IPS-15b (cell line): ENCODE results near the gene DLEU7.

Source experiments
- H3K27me3 ChIP-seq: one replicate; pipeline ENCODE4 v1.6.1; 2013; ENCODE audit warnings: low read length; ENCODE audit not compliant: control insufficient read depth, insufficient read depth
- H3K36me3 ChIP-seq: one replicate; pipeline ENCODE4 v1.6.1; 2013; ENCODE audit warnings: low read length; ENCODE audit not compliant: control insufficient read depth, insufficient read depth
- H3K4me1 ChIP-seq: one replicate; pipeline ENCODE4 v1.6.1; 2013; ENCODE audit warnings: mild to moderate bottlenecking, low read length; ENCODE audit not compliant: control insufficient read depth, insufficient read depth
- H3K4me3 ChIP-seq: one replicate; pipeline ENCODE4 v1.5.1; 2013; ENCODE audit warnings: low read depth, low read length
- H3K9ac ChIP-seq: one replicate; pipeline ENCODE4 v1.6.1; 2013; ENCODE audit warnings: low read depth, mild to moderate bottlenecking, low read length
- H3K9me3 ChIP-seq: one replicate; pipeline ENCODE4 v1.6.1; 2013; ENCODE audit warnings: mild to moderate bottlenecking, low read length; ENCODE audit not compliant: control insufficient read depth, insufficient read depth

The DLEU7 gene

DNA sequence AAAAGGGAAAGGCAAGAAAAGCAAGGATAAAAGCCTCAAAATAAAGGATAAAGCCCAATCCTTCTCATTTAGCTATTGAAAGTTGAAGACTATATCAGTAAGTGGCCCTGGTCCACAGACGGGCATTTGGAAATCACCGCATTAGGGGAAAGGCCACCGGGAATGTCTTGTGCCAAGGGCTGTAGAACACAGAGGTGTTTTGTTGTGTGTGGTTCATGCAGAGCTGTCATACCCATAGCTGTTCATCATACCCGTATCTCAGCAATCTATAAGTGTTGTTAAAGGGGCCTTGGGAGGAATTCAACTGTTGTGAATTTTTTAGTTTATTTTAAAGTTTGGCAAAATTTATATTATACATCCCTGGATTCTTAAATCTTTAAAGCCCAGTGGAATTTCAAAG is 33.0 kb downstream of the DLEU7 start:
- H3K4me1 ChIP-seq: no peaks in the 10 kb centered on the region

DNA sequence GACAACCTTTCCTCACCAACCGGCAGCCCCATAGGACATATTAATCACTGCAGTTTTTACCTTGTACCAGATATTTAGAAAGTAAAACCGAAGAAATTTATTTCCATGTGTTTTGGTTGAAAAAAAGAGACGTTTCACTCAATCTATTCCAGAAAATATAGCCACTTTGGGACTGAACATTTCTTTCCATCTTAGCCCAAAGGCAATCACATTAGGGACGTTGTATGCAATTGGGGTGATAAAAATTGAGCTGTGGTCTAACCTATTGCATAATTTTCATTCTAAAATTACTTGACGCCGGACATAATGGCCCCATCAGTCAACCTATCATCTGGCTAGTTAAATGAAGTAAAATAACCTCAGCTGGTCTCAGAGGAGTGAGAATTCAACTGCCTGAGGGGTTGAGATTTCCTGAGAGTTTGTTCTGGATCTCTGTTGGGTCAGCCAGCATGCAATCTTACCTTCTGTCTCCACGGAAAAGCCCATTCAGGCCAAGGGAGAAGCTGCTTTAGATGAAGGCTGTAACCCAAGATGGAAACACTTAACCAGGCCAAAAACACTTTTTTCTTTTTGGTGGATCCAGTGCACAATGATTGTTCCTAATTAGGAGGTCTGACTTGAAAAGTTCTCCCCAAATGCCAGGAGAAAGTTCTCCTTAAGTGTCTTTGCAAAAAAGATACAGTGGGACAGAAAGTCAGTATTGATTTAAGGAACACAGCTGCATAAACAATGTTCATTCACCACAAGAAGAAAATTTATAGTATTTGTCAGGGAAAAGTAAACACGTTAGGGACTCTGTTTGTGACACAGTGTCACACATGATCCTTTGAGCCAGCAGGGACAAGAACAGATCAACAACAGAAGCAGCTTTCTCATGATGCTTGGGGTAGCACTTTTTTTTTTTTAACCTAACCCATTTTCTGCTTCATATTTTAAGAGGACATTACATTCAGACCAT is 34.1 kb downstream of the DLEU7 start:
- H3K4me1 ChIP-seq: no peaks in the 10 kb centered on the region
- no peak overlapping the region for H3K9ac ChIP-seq
- no peak overlapping the region for H3K4me3 ChIP-seq
- H3K9me3 ChIP-seq: no peaks in the 10 kb centered on the region
- H3K27me3 ChIP-seq: no peaks in the 10 kb centered on the region
- no peaks in the 10 kb centered on the region for H3K36me3 ChIP-seq

More for the DNA sequence above, 33.0 kb downstream of the DLEU7 start:
- H3K4me3 ChIP-seq: no peak overlapping the region
- H3K36me3 ChIP-seq: no peaks in the 10 kb centered on the region
- H3K27me3 ChIP-seq: no peaks in the 10 kb centered on the region
- H3K9ac ChIP-seq: no peak overlapping the region
- H3K9me3 ChIP-seq: no peaks in the 10 kb centered on the region

DNA sequence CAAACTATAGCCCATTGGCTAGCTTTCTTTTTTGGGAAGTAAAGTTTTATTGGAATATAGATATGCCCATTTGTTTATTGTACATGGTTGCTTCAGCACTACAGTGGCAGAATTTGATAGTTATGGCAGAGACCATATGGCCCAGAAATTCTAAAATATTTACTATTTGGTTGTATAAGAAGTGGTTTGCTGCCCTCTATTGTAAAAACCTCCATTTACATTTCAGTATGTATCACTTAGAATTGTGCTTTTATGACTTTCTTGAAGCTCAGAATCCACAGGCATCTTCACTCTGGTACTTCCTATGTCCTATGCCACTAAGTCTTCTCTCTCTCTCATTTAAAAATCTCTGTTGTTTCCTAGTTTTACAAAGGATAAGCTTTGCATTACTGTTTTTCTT is 37.7 kb downstream of the DLEU7 start:
- Histone ChIP-seq H3K36me3 (no peaks in the 10 kb centered on the region), H3K9ac (no peak overlapping the region), H3K27me3 (no peaks in the 10 kb centered on the region), H3K4me3 (no peak overlapping the region), H3K4me1 (peaks cover 4% of the 10 kb centered on the region), H3K9me3 (no peaks in the 10 kb centered on the region)

DNA sequence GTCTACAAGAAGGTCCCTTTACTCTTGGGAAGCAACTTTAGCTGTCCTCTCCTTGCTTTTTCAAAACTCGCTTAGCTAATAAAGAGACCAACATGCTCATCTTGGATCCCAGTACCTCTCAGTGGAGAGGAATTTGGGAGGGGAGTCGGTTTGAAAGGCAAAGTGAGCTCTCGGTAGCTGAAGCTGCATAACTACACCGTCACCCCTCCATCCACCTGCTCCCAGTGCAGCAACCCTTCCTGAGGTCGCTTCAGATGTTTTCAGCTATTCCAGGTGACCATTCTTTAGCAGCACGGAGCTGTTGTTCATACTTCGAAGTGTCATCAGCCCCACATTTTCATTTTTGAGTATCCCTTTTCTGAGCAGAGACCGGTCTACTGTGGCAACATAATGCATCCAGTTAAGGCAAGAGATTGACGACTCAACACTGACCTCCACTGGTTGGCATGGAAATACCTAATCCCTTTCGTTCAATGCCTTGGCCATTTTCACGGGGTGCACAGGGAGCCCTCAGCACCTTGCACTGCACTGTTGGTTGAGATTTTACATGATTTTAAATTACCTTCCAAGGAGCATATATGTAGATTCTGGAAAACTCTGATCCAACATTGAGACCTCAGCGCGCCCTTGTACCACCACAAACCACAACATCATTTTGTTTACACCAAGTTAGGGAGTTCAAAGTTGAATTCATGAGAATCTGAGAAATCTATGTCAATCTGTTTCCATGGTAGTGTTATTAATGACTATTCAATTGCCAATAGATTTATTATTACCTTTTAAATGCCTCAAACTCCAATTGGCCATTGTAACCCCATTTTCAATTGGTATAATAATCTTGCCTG is 42.2 kb downstream of the DLEU7 start:
- no peaks in the 10 kb centered on the region for H3K9me3 ChIP-seq
- no peaks in the 10 kb centered on the region for H3K36me3 ChIP-seq
- H3K4me3 ChIP-seq: peak overlapping the region; percentile 48
- peaks cover 10% of the 10 kb centered on the region for H3K4me1 ChIP-seq
- no peaks in the 10 kb centered on the region for H3K27me3 ChIP-seq
- H3K9ac ChIP-seq: no peak overlapping the region

DNA sequence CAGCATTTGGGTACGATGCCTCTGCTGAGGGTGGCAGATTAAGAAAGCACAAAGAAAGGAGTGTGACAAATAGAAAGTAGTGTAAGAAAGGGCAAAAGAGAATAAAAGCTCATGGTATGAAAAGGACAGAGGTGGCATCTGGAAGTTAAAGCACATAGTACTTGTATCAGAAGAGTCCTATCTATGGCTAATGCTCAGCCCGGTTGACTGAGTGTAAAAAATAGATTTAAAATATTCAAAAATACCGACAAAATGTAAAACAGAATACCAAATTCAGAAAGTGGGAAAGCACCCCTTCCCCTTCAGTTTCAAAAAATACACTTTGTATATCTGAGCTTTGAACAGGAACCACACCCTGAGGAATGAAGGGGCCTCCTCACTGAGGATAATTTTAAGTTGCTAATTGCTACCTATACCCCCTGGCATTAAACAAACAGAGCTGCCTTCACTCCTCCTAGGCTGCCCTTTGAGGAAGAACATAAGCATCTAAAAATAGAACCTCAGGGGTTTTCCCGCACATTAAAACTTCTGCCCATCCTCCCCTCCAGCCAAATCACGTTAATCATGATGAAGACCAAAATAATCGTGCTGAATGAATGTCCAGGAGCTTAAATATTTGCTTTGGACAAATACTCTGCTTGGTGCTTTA is 43.3 kb downstream of the DLEU7 start:
- no peaks in the 10 kb centered on the region for H3K9me3 ChIP-seq
- H3K36me3 ChIP-seq: no peaks in the 10 kb centered on the region
- peaks cover 10% of the 10 kb centered on the region for H3K4me1 ChIP-seq
- H3K9ac ChIP-seq: no peak overlapping the region
- H3K4me3 ChIP-seq: no peak overlapping the region
- H3K27me3 ChIP-seq: no peaks in the 10 kb centered on the region

DNA sequence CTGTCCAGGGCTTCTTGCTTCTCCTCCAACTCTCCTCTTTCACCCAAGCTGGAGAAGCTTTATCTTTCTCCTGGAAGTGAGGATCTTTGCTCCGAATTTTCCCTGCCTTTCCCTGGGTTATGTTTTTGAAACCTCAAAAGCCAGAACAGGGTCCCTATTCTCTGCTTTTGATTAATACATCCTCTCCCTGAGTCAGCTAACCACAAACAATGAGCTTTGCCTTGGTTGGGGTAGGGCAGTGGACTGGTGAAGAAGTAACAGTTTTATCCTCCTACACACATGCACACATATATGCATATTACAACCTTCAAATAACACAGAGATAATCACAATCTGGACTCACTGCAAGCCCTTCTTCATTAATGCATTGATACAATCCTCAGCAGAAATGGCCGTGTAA is 44.6 kb downstream of the DLEU7 start:
- Histone ChIP-seq H3K9ac (no peak overlapping the region), H3K36me3 (no peaks in the 10 kb centered on the region), H3K27me3 (no peaks in the 10 kb centered on the region), H3K4me3 (no peak overlapping the region), H3K4me1 (peaks cover 10% of the 10 kb centered on the region), H3K9me3 (no peaks in the 10 kb centered on the region)

DNA sequence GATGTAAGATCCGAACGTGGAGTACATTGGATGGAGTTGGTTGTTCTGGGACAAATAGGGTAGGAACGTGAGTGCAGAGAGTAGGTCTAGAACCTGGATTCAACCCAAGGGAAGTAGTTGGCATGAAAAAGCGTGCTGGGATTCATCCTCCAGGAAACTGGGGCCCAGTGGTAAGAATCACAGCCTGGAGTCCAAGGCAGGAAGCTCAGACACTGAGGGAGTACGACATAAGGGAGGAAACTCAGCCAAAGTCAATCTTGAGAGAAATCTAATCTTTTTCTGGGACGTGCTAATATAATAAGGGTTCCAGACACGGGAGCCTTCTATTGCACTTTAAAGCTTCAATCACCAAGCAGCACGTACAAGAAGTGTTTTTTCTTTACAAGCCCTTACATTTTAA is 46.4 kb downstream of the DLEU7 start:
- H3K4me3 ChIP-seq: no peak overlapping the region
- no peaks in the 10 kb centered on the region for H3K36me3 ChIP-seq
- peaks cover 10% of the 10 kb centered on the region for H3K4me1 ChIP-seq
- H3K9me3 ChIP-seq: no peaks in the 10 kb centered on the region
- no peaks in the 10 kb centered on the region for H3K27me3 ChIP-seq
- no peak overlapping the region for H3K9ac ChIP-seq

DNA sequence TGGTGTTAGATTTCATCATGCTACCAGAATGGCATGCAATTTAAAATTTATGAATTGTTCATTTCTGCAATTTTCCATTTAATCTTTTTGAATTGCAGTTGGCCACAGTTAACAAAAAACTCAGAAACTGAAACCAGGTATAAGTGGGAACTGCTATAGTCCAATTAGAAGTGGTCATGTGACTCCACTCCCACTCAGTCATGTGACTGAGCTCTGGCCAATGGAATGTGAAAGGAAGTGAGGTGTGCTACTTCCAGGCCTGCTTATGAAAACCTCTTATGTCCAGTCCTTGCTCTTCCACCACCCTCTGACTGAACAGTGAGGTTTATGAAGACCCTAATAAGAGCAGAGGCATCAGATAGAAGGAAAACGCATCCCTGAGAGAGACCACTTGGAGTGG is 47.0 kb downstream of the DLEU7 start:
- Histone ChIP-seq H3K4me3 (no peak overlapping the region), H3K9ac (no peak overlapping the region), H3K36me3 (no peaks in the 10 kb centered on the region), H3K9me3 (no peaks in the 10 kb centered on the region), H3K4me1 (peaks cover 10% of the 10 kb centered on the region), H3K27me3 (no peaks in the 10 kb centered on the region)

DNA sequence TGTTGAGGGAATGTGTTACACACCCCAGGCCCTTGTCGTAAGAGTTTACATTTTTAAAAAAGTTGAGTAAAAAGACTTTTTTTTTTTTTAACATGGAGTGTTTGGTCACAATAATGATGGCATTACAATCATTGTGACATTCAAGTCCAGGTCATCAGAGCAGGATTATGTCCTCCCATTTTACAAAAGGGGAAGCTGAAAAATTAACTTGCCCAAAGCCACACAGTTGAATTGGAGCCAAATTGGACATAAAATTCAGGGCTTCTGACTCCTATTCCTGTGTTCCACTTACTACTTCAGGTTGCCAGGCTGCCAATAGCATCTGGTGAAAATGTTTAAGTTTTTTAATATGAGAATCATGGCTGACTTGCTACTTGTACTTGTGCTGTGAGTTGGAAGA is 49.3 kb downstream of the DLEU7 start:
- H3K36me3 ChIP-seq: no peaks in the 10 kb centered on the region
- no peaks in the 10 kb centered on the region for H3K4me1 ChIP-seq
- H3K9ac ChIP-seq: no peak overlapping the region
- no peak overlapping the region for H3K4me3 ChIP-seq
- no peaks in the 10 kb centered on the region for H3K27me3 ChIP-seq
- H3K9me3 ChIP-seq: no peaks in the 10 kb centered on the region

DNA sequence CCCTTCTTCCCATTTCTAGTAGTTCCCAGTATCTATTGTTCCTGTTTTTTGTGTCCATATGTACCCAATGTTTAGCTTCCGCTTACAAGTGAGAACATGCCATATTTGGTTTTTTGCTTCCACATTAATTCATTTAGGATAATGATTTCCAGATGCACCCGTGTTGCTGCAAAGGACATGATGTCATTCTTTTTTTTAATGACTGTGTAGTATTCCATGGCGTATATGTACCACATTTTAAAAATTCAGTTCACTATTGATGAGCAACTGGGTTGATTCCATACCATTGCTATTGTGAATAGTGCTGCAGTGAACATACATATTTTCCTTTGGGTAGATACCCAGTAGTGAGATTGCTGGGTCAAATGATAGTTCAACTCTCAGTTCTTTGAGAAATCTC is 50.5 kb downstream of the DLEU7 start:
- no peaks in the 10 kb centered on the region for H3K36me3 ChIP-seq
- no peaks in the 10 kb centered on the region for H3K4me1 ChIP-seq
- no peak overlapping the region for H3K4me3 ChIP-seq
- no peaks in the 10 kb centered on the region for H3K27me3 ChIP-seq
- H3K9ac ChIP-seq: no peak overlapping the region
- no peaks in the 10 kb centered on the region for H3K9me3 ChIP-seq

DNA sequence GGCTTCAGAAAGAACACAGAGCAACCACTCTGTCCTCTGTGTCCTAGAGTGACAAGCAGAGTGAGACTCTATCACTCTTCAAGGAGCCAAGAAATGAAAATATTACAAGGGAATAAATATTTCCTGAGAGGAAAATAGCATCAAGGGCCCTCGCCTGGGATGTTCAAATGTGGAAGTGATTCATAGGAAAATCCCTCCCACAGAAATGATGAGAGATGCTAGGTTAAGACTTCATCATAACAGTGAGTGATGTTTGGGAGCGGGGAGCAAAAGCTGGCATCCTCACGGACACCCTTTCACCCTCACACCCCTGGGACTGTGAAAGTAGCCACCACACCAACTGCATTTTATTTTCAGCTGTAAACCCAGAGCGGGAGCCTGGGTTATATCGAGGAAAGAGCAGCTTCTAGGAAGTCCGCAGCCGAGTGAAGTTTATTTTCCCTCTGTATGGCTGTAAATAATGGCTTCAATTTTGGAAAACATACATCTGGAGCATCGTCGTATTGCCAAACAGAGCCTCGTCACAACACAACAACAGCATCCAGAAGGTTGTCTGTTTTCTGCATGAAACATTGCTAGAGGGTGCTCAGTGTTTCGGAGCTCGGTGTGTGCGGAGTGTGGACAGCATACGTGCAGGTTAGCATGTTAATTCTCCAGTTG is 54.8 kb downstream of the DLEU7 start:
- Histone ChIP-seq H3K27me3 (no peaks in the 10 kb centered on the region), H3K36me3 (no peaks in the 10 kb centered on the region), H3K9ac (no peak overlapping the region), H3K4me3 (no peak overlapping the region), H3K4me1 (peaks cover 11% of the 10 kb centered on the region), H3K9me3 (no peaks in the 10 kb centered on the region)
